NCI-H1436 (cell line): ENCODE measurements around the gene DDX41.

Experiments used
- DNase-seq: peaks from one replicate; lab custom pipeline; 2025; lab: John Stamatoyannopoulos, UW

DDX41 gene

DNA sequence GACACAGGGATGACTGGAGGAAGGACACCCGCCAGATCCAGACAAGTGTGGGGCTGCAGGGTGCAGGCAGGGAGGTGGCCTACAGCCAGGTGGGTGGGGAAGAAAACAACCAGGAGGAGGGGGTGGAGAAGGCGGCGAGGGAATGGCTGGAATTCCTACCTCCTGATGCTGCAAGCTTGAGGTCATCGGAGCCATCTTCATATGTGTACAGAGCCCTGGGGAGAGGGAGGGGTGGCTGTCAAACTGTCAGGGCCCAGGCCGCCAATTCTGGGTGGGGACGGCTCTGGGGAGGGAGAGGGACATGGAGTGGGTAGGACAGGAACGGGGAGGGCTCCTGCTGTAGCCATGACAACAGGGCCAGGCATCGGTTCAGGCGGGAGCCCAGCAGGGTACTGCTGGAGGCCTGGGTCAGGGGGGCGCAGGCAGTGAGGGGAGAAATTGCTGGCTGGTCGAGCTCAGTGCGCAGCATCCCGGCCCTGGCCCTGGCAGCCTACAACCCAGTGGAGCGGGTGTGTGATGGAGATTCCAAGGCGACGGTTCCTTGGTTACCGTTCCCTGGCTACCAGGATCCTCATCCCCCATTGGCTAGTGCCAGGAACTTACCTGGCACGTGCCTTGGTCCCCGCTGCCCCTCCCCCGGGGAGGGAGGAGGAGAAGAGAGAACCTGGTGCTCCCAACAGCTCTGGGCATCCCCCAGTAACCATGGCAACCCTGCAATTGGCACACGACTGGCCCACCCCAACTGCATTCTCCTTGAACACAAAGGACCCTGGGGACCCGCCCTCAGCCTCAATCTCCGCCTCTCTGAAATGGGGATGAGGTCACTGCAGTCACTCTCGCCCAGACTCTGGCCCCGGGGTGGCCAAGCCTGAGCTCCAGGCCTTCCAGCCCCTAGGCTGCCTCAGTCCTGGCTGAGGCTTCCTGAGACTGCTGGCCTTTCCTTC lies 47.8 kb downstream of the DDX41 start:
- DNase-seq, result no peak

DNA sequence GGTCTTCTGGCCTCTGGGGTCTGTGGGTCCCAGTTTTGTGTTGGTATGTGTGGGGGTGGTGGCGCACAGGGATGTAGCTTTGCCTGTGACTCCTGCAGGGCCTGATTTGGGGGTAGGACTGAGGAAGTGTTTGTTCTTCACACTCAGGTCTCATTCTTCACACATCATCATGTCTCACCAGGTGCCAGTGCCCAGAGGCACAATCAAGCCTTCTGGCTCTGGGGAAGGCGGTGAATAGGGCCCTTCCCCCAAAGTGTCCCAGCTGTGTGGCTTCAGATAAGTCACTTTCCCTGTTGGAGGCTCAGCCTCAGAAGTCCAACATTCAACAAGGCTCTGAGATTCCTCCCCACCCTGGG lies 48.5 kb downstream of the DDX41 start:
- no peak for DNase-seq

DNA sequence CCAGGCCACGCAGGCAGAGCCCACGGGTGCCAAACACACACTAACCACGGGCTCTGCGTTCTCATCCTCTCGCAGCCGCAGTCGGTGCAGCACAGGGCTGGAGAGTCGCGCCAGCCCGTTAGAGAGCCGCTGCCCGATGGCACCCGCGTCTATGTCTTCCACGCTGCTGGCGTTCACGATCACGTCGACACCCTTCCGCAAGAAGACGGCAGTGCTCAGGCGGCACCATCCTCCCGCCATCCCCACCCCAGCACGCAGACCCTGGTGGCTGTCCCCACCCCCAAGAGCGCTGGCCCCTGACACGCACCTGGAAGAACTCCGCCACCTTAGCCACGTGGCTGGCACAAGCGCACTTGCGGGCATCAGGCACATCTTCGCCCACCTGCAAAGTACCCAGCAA lies 49.3 kb downstream of the DDX41 start:
- DNase-seq, result no peak

DNA sequence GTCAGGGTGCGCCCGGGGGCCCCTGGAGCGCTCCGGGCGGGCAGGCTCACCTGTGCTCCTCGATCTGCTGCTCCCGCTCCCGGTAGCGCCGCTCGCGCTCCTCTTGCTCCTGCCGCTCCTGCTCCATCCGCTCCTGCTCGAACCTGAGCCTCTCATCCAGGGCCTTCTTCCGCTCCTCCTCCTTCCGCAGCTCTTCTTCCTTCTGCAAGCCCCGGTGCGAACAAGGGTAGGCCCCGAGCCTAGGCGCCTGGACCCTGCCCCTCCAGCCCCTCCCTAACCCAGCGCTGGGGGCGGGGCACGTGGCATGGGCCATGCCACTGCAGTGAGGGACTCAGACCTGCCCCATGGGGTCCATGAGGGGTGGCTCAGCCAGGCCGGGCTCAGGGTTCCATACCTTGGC lies 49.9 kb downstream of the DDX41 start:
- no peak for DNase-seq

DNA sequence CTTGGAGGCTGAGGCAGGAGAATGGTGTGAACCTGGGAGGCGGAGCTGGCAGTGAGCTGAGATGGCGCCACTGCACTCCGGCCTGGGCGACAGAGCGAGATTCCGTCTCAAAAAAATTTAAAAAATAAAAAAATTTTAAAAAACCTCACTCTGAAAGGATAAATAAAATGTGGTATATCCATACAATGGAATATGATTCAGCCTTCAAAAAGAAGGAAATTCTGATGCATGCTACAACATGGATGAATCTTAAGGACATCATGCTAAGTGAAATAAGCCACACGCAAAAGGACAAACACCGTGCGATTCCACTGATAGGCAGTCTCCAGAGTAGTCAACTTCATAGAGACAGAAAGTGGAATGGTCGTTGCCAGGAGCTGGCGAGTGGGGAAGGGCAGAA lies 51.7 kb downstream of the DDX41 start:
- DNase-seq, result no peak

DNA sequence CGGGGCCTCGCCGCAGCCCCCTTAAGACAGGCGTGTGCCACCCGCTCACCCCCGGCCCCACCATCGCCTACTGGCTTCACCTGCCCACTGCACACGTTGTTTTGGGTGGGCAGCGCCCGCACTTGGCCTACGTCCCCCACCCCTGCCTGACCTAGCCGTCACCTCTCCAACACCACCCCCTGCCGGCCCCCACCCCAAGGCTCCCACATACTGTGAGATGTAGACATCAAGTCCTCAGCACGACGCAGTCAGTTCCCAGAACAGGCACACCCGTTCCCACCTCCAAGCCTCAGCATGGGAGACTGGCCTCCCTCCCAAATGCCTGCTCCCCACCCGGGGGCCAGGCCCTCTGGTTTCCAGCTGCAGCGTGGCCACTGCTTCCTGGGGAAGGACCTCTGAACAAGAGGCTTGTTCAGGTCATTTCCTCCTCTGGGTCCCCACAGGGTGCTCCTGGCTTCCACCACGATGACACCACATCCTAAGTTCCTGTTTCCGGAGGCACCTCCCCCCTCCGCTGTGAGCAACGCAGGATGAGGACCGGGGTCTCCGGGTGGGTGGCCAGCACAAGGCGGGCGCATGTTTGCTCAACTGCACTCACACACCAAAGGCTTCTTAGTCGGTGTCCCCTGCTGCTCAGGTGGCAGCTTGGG lies 54.6 kb downstream of the DDX41 start:
- DNase-seq, result no peak
